HG03520 (cell line): ENCODE measurements around the gene GCNT2.
"Not testable (repeated sequence)": the region's sequence is repeated elsewhere in the genome, so short reads cannot be mapped to it uniquely, and the experiment has no call there.

Experiments used
- ATAC-seq: cut with Tn5 transposase; IDR thresholded peaks from one replicate; pipeline ENCODE4 v1.9.1; 2021; ENCODE audit warnings: mild to moderate bottlenecking, moderate library complexity; ENCODE audit not compliant: unreplicated experiment

Gene GCNT2

GRCh38 chr6:10600681-10601080, 79.5 kb downstream of the GCNT2 start:
- not testable (repeated sequence) for ATAC-seq

- no peak for ATAC-seq
Measured at GRCh38 chr6:10603219-10603618, 82.1 kb downstream of the GCNT2 start.

- no peak for ATAC-seq
Measured at GRCh38 chr6:10609038-10609437, 87.9 kb downstream of the GCNT2 start.

GRCh38 chr6:10610289-10610688, 89.1 kb downstream of the GCNT2 start:
- no peak for ATAC-seq

GRCh38 chr6:10612161-10612560, 91.0 kb downstream of the GCNT2 start:
- no peak for ATAC-seq

- ATAC-seq = no peak
Measured at GRCh38 chr6:10613077-10613476, 91.9 kb downstream of the GCNT2 start.

- no peak for ATAC-seq
Measured at GRCh38 chr6:10613723-10614122, 92.6 kb downstream of the GCNT2 start.

- no peak for ATAC-seq
Measured at GRCh38 chr6:10615675-10616074, 94.5 kb downstream of the GCNT2 start.

GRCh38 chr6:10616266-10616665, 95.1 kb downstream of the GCNT2 start:
- ATAC-seq = not testable (repeated sequence)

GRCh38 chr6:10617008-10617696, 96.0 kb downstream of the GCNT2 start:
- ATAC-seq = no peak

GRCh38 chr6:10618409-10618808, 97.3 kb downstream of the GCNT2 start:
- no peak for ATAC-seq

- ATAC-seq = no peak
Measured at GRCh38 chr6:10621213-10621612, 100.1 kb downstream of the GCNT2 start.

- ATAC-seq = no peak
Measured at GRCh38 chr6:10621847-10622246, 100.7 kb downstream of the GCNT2 start.

- ATAC-seq = no peak
Measured at GRCh38 chr6:10624836-10625235, 103.7 kb downstream of the GCNT2 start.

GRCh38 chr6:10626154-10626741, 105.1 kb downstream of the GCNT2 start:
- no peak for ATAC-seq

GRCh38 chr6:10627800-10628199, 106.6 kb downstream of the GCNT2 start:
- ATAC-seq = no peak

- ATAC-seq = no peak
Measured at GRCh38 chr6:10630178-10630577, 109.0 kb downstream of the GCNT2 start.

- peak; percentile 97 for ATAC-seq
Measured at GRCh38 chr6:10633216-10633615, 112.1 kb downstream of the GCNT2 start.

GRCh38 chr6:10640412-10640811, 119.3 kb downstream of the GCNT2 start:
- ATAC-seq = no peak

GRCh38 chr6:10641528-10641927, 120.4 kb downstream of the GCNT2 start:
- no peak for ATAC-seq

GRCh38 chr6:10643201-10643651, 122.1 kb downstream of the GCNT2 start:
- peak; percentile 87 for ATAC-seq

GRCh38 chr6:10644225-10644624, 123.1 kb downstream of the GCNT2 start:
- no peak for ATAC-seq
